Activated CD8-positive, alpha-beta memory T cell treated with anti-CD3 and anti-CD28 coated beads for 36 hours (primary cell): ENCODE measurements around the gene B4GAT1. TPM values are rescaled to one million over a fixed set of nuclear protein-coding genes. Genes with fewer than 3 reads are reported as not detected.
"Not testable (repeated sequence)": the region's sequence is repeated elsewhere in the genome, so short reads cannot be mapped to it uniquely, and the experiment has no call there.

ENCODE experiments used
- CTCF ChIA-PET: fragments of 350-600 bp; sonication (Branson Sonifier 250); formaldehyde crosslinking; loops from one replicate; lab custom pipeline; 2021; ENCODE audit warnings: antibody characterized with exemption; lab: Charles Lee
- POLR2A ChIA-PET: fragments of 350-600 bp; sonication (Branson Sonifier 250); formaldehyde crosslinking; loops from one replicate; lab custom pipeline; 2021; ENCODE audit warnings: antibody characterized with exemption; lab: Charles Lee
- total RNA-seq, 2 experiments: library from RNA; stranded (reverse); gene quantifications; one replicate each; pipeline ENCODE4 v1.2.3, GENCODE V29; 2021

The B4GAT1 gene
- total RNA-seq, 2 experiments from 2014 or later, result 11.7 to 13.4 TPM

- ChIA-PET POLR2A (interaction anchor here (0.8 kb wide), 1 partner anchor 10 kb away, joined by 5 read pairs; no protein-coding TSS in a partner anchor), CTCF (interaction anchor here (0.6 to 1.2 kb wide), 4 partner anchors 18 to 978 kb away, joined by 3 read pairs; no protein-coding TSS in a partner anchor)
Observed at GRCh38 chr11:66365711-66366619, 18.5 kb upstream of the B4GAT1 start.

DNA sequence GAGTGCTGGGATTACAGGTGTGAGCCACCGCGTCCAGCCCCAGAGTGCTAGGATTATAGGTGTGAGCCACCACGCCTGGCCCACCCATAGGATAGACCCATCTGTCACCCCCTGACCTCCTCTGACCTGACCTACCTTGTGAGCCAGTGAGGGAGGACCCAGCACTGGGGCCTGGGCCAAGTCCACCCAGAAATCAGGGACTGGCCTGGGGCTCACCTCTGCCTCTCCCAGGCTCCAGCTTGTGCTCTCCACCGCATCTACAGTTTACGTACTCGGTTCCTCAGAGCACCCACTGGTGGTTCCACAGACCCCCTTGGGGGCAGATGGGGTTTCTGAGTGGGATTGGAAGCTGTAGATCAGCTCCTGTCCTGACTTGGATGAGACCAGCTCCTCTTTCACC lies 17.7 kb upstream of the B4GAT1 start:
- CTCF ChIA-PET, result interaction anchor here (1.2 kb wide), 1 partner anchor 17 kb away, joined by 3 read pairs; no protein-coding TSS in a partner anchor
- POLR2A ChIA-PET, result no interaction called here

DNA sequence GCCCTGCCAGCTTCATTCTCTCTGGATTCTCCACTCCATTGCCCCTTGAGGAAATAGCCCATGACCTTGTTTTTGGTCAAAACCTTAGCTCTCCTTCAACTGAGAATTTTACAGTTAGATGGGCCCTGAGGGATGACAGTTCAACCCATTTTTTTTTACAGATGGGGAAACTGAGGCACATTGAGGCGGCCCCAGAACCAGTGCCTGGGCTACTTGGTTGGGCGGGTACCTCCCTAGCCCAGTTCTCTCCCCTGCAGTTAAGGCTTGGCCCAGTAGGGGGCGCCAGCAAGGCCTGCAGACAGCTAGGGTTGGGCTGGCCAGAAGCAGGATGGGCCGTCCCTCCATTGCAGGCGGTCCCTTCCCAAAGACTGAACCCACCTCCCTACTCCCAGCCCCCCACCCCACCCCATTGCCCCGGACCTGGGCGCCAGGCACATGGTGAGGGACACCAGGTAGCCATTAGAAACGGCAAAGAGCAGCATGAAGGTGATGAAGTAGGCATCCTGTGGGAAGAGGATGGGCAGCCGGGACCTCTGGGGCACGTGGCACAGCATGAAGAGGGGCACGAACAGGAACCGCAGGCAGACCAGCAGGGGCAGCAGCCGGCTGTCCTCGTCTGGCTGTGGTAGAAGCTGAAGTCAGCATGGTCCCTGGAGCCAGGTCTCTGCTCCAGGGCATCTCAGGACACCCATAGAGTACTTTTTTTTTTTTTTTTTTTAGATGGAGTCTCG lies 16.5 kb upstream of the B4GAT1 start:
- ChIA-PET CTCF (interaction anchor here (0.5 to 3.4 kb wide), 11 partner anchors 8 to 871 kb away, joined by 3 to 15 read pairs (median 4); partner anchors contain the start of gene SLC29A2), POLR2A (interaction anchor here (0.5 to 0.7 kb wide), 3 partner anchors 46 to 671 kb away, joined by 4 to 6 read pairs (median 5); no protein-coding TSS in a partner anchor)

- ChIA-PET POLR2A (interaction anchor here (0.5 to 0.7 kb wide), 3 partner anchors 46 to 670 kb away, joined by 4 to 6 read pairs (median 5); no protein-coding TSS in a partner anchor), CTCF (interaction anchor here (0.5 to 3.4 kb wide), 7 partner anchors 9 to 46 kb away, joined by 3 to 15 read pairs (median 6); partner anchors contain the start of gene SLC29A2)
Observed at GRCh38 chr11:66363187-66363601, 15.8 kb upstream of the B4GAT1 start.

GRCh38 chr11:66362481-66363147 lies 15.2 kb upstream of the B4GAT1 start:
- ChIA-PET CTCF (interaction anchor here (1.2 to 3.4 kb wide), 4 partner anchors 10 to 46 kb away, joined by 3 to 15 read pairs (median 6); partner anchors contain the start of gene SLC29A2), POLR2A (no interaction called here)

DNA sequence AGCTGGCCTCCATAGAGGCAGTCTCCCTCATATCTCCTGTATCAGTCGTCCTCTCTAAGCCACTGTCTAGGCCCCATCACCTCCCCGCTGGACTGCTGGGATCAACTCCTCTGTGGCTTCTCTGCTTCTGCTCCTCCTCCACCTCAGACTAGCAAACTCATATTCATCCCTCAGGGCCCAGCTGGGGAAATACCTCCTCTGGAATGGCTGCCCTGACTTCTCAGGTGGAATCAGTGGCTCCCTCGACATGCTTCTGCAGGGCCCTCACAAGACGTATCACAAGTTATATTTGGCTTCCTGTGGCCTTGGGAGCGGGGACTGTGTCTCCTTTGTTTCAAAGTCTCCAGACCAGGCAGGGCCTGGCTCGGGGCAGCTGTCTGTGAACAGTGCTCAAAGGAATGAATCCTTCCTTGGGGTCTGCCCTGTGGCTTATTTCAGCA lies 14.1 kb upstream of the B4GAT1 start:
- POLR2A ChIA-PET, result no interaction called here
- CTCF ChIA-PET, result interaction anchor here (1.2 to 3.4 kb wide), 2 partner anchors 25 to 27 kb away, joined by 3 to 15 read pairs; no protein-coding TSS in a partner anchor

GRCh38 chr11:66360406-66361073 lies 13.1 kb upstream of the B4GAT1 start:
- ChIA-PET POLR2A (interaction anchor here (0.6 kb wide), 1 partner anchor 589 kb away, joined by 3 read pairs; no protein-coding TSS in a partner anchor), CTCF (interaction anchor here (0.5 to 1.0 kb wide), 3 partner anchors 16 to 109 kb away, joined by 3 read pairs; partner anchors contain the start of gene BRMS1)

- ChIA-PET CTCF (interaction anchor here (1.0 kb wide), 1 partner anchor 29 kb away, joined by 3 read pairs; no protein-coding TSS in a partner anchor), POLR2A (no interaction called here)
Observed at GRCh38 chr11:66359662-66360087, 12.2 kb upstream of the B4GAT1 start.

- CTCF ChIA-PET, result interaction anchor here (1.1 to 1.8 kb wide), 4 partner anchors 13 to 68 kb away, joined by 3 to 7 read pairs (median 4); no protein-coding TSS in a partner anchor
- POLR2A ChIA-PET, result not testable (repeated sequence)
Observed at GRCh38 chr11:66350560-66351235, 3.3 kb upstream of the B4GAT1 start.

DNA sequence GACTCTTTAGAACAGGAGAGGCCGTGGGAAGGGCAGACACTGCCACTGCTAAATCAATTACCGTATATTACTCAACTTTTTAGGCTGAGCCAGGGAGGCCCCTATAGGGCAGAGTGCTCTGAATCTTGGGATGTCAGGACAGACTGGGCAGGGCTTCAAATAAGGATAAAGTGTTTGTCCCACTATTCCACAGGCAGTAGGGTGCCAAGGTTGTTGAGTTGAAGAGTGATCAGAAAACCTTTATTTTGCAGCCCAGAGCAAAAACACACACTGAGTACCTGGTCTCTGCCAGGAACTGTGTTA lies 1.6 kb upstream of the B4GAT1 start:
- ChIA-PET CTCF (interaction anchor here (0.7 to 5.4 kb wide), 2 partner anchors 32 to 37 kb away, joined by 6 to 36 read pairs; no protein-coding TSS in a partner anchor), POLR2A (no interaction called here)

GRCh38 chr11:66346476-66347424 lies 679 bp downstream of the B4GAT1 start:
- ChIA-PET CTCF (interaction anchor here (0.9 to 5.4 kb wide), 4 partner anchors 35 to 88 kb away, joined by 3 to 36 read pairs (median 4); no protein-coding TSS in a partner anchor), POLR2A (interaction anchor here (1.1 to 2.0 kb wide), 2 partner anchors 9 to 29 kb away, joined by 3 to 6 read pairs; partner anchors contain the start of gene CD248)

GRCh38 chr11:66345316-66345649 lies 2.1 kb downstream of the B4GAT1 start:
- POLR2A ChIA-PET, result interaction anchor here (0.9 to 2.0 kb wide), 2 partner anchors 28 to 32 kb away, joined by 3 to 6 read pairs; partner anchors contain the start of gene CD248
- CTCF ChIA-PET, result interaction anchor here (0.6 to 5.4 kb wide), 10 partner anchors 9 to 277 kb away, joined by 3 to 36 read pairs (median 3); partner anchors contain the start of genes RIN1, SLC29A2 and YIF1A

- ChIA-PET POLR2A (interaction anchor here (0.6 to 2.0 kb wide), 5 partner anchors 27 to 402 kb away, joined by 3 to 7 read pairs (median 5); partner anchors contain the start of gene CD248), CTCF (interaction anchor here (0.6 to 5.4 kb wide), 12 partner anchors 9 to 277 kb away, joined by 3 to 36 read pairs (median 3); partner anchors contain the start of genes MRPL11, RIN1, SLC29A2 and YIF1A)
Observed at GRCh38 chr11:66344550-66345315, 2.7 kb downstream of the B4GAT1 start, which contains the start of gene BRMS1. BRMS1 (minus strand) TSS chr11:66345104; CDS start chr11:66342234, 2,870 bp downstream.

GRCh38 chr11:66343176-66343575 lies 4.3 kb downstream of the B4GAT1 start:
- POLR2A ChIA-PET, result no interaction called here
- CTCF ChIA-PET, result interaction anchor here (0.6 to 1.3 kb wide), 2 partner anchors 40 to 46 kb away, joined by 3 to 4 read pairs; no protein-coding TSS in a partner anchor
